Measurements from ENCODE around the gene SOX9.
"Not testable (repeated sequence)": the region's sequence is repeated elsewhere in the genome, so short reads cannot be mapped to it uniquely, and the experiment has no call there.

SOX9 gene

GRCh38 chr17:72142097-72142496, 21.3 kb downstream of the SOX9 start:
- H3K9ac ChIP-seq (ENCODE audit: low read depth in 1 of 2, low read length in 2 of 2); H3K27me3 ChIP-seq (ENCODE audit: control insufficient read depth in 1 of 2, insufficient read depth in 2 of 2, low read length in 2 of 2); H3K27ac ChIP-seq (ENCODE audit: low read depth, low read length); H3K9me3 ChIP-seq (ENCODE audit: control insufficient read depth in 1 of 2, low read length in 2 of 2); H3K4me1 ChIP-seq (ENCODE audit: control insufficient read depth in 1 of 2, insufficient read depth in 2 of 2, low read length in 2 of 2); H3K4me3 ChIP-seq (ENCODE audit: low read depth in 1 of 2, low read length in 2 of 2); H3K36me3 ChIP-seq (ENCODE audit: control insufficient read depth in 1 of 2, insufficient read depth in 2 of 2, low read length in 2 of 2): not testable (repeated sequence)

- Histone ChIP-seq H3K4me1 (ENCODE audit: control insufficient read depth in 1 of 2, insufficient read depth in 2 of 2, low read length in 2 of 2) (peaks cover 3 to 7% of the 10 kb centered on the region in 2 donors), H3K9me3 (ENCODE audit: control insufficient read depth in 1 of 2, low read length in 2 of 2) (no peaks in the 10 kb centered on the region), H3K4me3 (ENCODE audit: low read depth in 1 of 2, low read length in 2 of 2) (no peak overlapping the region), H3K27me3 (ENCODE audit: control insufficient read depth in 1 of 2, insufficient read depth in 2 of 2, low read length in 2 of 2) (no peaks in the 10 kb centered on the region), H3K27ac (ENCODE audit: low read depth, low read length) (no peak overlapping the region), H3K9ac (ENCODE audit: low read depth in 1 of 2, low read length in 2 of 2) (no peak overlapping the region), H3K36me3 (ENCODE audit: control insufficient read depth in 1 of 2, insufficient read depth in 2 of 2, low read length in 2 of 2) (no peaks in the 10 kb centered on the region)
Measured at GRCh38 chr17:72142614-72143013, 21.8 kb downstream of the SOX9 start.

GRCh38 chr17:72143245-72143644, 22.4 kb downstream of the SOX9 start:
- Histone ChIP-seq H3K36me3 (ENCODE audit: control insufficient read depth in 1 of 2, insufficient read depth in 2 of 2, low read length in 2 of 2) (no peaks in the 10 kb centered on the region), H3K27ac (ENCODE audit: low read depth, low read length) (no peak overlapping the region), H3K9ac (ENCODE audit: low read depth in 1 of 2, low read length in 2 of 2) (no peak overlapping the region), H3K9me3 (ENCODE audit: control insufficient read depth in 1 of 2, low read length in 2 of 2) (no peaks in the 10 kb centered on the region), H3K4me3 (ENCODE audit: low read depth in 1 of 2, low read length in 2 of 2) (no peak overlapping the region), H3K27me3 (ENCODE audit: control insufficient read depth in 1 of 2, insufficient read depth in 2 of 2, low read length in 2 of 2) (no peaks in the 10 kb centered on the region), H3K4me1 (ENCODE audit: control insufficient read depth in 1 of 2, insufficient read depth in 2 of 2, low read length in 2 of 2) (peaks cover 3 to 7% of the 10 kb centered on the region in 2 donors)

DNA sequence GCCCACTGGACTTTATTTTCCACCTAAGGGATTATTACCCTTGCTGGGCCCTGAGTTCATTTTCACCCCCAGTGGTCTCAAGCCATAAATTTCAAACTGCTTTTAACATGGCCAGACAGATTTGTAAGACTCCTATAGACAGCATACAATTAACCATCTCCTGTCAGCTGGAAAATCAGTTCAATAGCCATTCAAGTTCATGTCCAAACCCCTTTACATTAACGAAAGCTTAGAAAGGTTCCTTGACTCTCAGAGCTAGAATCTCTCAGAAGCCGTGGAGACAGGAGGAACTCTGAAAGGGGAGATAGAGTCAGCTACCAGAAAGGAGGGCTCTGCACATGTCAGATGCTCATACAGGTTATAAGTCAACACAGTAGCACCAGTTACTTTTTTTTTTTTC, 23.3 kb downstream of the SOX9 start:
- H3K27me3 ChIP-seq (ENCODE audit: control insufficient read depth in 1 of 2, insufficient read depth in 2 of 2, low read length in 2 of 2): no peaks in the 10 kb centered on the region
- H3K4me1 ChIP-seq (ENCODE audit: control insufficient read depth in 1 of 2, insufficient read depth in 2 of 2, low read length in 2 of 2): peaks cover 3 to 7% of the 10 kb centered on the region in 2 donors
- H3K9ac ChIP-seq (ENCODE audit: low read depth in 1 of 2, low read length in 2 of 2): no peak overlapping the region
- H3K9me3 ChIP-seq (ENCODE audit: control insufficient read depth in 1 of 2, low read length in 2 of 2): no peaks in the 10 kb centered on the region
- no peaks in the 10 kb centered on the region for H3K36me3 ChIP-seq (ENCODE audit: control insufficient read depth in 1 of 2, insufficient read depth in 2 of 2, low read length in 2 of 2)
- no peak overlapping the region for H3K27ac ChIP-seq (ENCODE audit: low read depth, low read length)
- no peak overlapping the region for H3K4me3 ChIP-seq (ENCODE audit: low read depth in 1 of 2, low read length in 2 of 2)

- H3K4me3 ChIP-seq (ENCODE audit: low read depth in 1 of 2, low read length in 2 of 2): no peak overlapping the region
- H3K9ac ChIP-seq (ENCODE audit: low read depth in 1 of 2, low read length in 2 of 2): no peak overlapping the region
- H3K9me3 ChIP-seq (ENCODE audit: control insufficient read depth in 1 of 2, low read length in 2 of 2): no peaks in the 10 kb centered on the region
- H3K27me3 ChIP-seq (ENCODE audit: control insufficient read depth in 1 of 2, insufficient read depth in 2 of 2, low read length in 2 of 2): no peaks in the 10 kb centered on the region
- no peaks in the 10 kb centered on the region for H3K36me3 ChIP-seq (ENCODE audit: control insufficient read depth in 1 of 2, insufficient read depth in 2 of 2, low read length in 2 of 2)
- H3K4me1 ChIP-seq (ENCODE audit: control insufficient read depth in 1 of 2, insufficient read depth in 2 of 2, low read length in 2 of 2): peaks cover 3 to 7% of the 10 kb centered on the region in 2 donors
- no peak overlapping the region for H3K27ac ChIP-seq (ENCODE audit: low read depth, low read length)
Measured at GRCh38 chr17:72145562-72145961, 24.7 kb downstream of the SOX9 start.

DNA sequence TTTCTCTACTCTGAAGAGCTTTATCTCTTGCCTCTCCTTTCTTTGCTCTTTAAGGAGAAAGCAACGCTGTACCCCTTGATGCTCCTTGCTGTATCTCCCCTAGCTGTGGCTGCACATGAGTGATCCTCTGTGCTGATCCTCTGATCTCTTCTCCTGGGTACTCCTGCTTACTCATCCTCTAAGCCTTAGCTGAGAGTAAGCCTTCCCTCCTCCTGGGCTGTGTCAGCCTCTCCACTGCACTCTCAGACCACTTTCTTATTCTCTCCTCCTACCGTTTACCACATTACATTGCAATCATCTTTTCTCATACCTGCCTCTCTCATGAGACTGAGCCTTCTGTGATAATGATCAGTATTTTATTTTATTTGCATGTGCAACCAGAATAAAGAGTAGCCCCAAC, 25.1 kb downstream of the SOX9 start:
- H3K9ac ChIP-seq (ENCODE audit: low read depth in 1 of 2, low read length in 2 of 2): no peak overlapping the region
- no peak overlapping the region for H3K4me3 ChIP-seq (ENCODE audit: low read depth in 1 of 2, low read length in 2 of 2)
- H3K27ac ChIP-seq (ENCODE audit: low read depth, low read length): no peak overlapping the region
- H3K27me3 ChIP-seq (ENCODE audit: control insufficient read depth in 1 of 2, insufficient read depth in 2 of 2, low read length in 2 of 2): no peaks in the 10 kb centered on the region
- peaks cover 3 to 7% of the 10 kb centered on the region in 2 donors for H3K4me1 ChIP-seq (ENCODE audit: control insufficient read depth in 1 of 2, insufficient read depth in 2 of 2, low read length in 2 of 2)
- no peaks in the 10 kb centered on the region for H3K36me3 ChIP-seq (ENCODE audit: control insufficient read depth in 1 of 2, insufficient read depth in 2 of 2, low read length in 2 of 2)
- no peaks in the 10 kb centered on the region for H3K9me3 ChIP-seq (ENCODE audit: control insufficient read depth in 1 of 2, low read length in 2 of 2)

GRCh38 chr17:72146371-72146770, 25.6 kb downstream of the SOX9 start:
- H3K27ac ChIP-seq (ENCODE audit: low read depth, low read length): no peak overlapping the region
- H3K27me3 ChIP-seq (ENCODE audit: control insufficient read depth in 1 of 2, insufficient read depth in 2 of 2, low read length in 2 of 2): no peaks in the 10 kb centered on the region
- H3K9me3 ChIP-seq (ENCODE audit: control insufficient read depth in 1 of 2, low read length in 2 of 2): no peaks in the 10 kb centered on the region
- no peaks in the 10 kb centered on the region for H3K36me3 ChIP-seq (ENCODE audit: control insufficient read depth in 1 of 2, insufficient read depth in 2 of 2, low read length in 2 of 2)
- H3K4me1 ChIP-seq (ENCODE audit: control insufficient read depth in 1 of 2, insufficient read depth in 2 of 2, low read length in 2 of 2): peaks cover 3 to 7% of the 10 kb centered on the region in 2 donors
- H3K4me3 ChIP-seq (ENCODE audit: low read depth in 1 of 2, low read length in 2 of 2): no peak overlapping the region
- no peak overlapping the region for H3K9ac ChIP-seq (ENCODE audit: low read depth in 1 of 2, low read length in 2 of 2)

GRCh38 chr17:72150632-72151460, 30.0 kb downstream of the SOX9 start:
- H3K27me3 ChIP-seq (ENCODE audit: control insufficient read depth in 1 of 2, insufficient read depth in 2 of 2, low read length in 2 of 2): no peaks in the 10 kb centered on the region
- no peak overlapping the region for H3K4me3 ChIP-seq (ENCODE audit: low read depth in 1 of 2, low read length in 2 of 2)
- H3K27ac ChIP-seq (ENCODE audit: low read depth, low read length): no peak overlapping the region
- no peaks in the 10 kb centered on the region for H3K9me3 ChIP-seq (ENCODE audit: control insufficient read depth in 1 of 2, low read length in 2 of 2)
- no peaks in the 10 kb centered on the region for H3K4me1 ChIP-seq (ENCODE audit: control insufficient read depth in 1 of 2, insufficient read depth in 2 of 2, low read length in 2 of 2)
- no peak overlapping the region for H3K9ac ChIP-seq (ENCODE audit: low read depth in 1 of 2, low read length in 2 of 2)
- H3K36me3 ChIP-seq (ENCODE audit: control insufficient read depth in 1 of 2, insufficient read depth in 2 of 2, low read length in 2 of 2): no peaks in the 10 kb centered on the region

GRCh38 chr17:72151565-72152386, 31.0 kb downstream of the SOX9 start:
- Histone ChIP-seq H3K27ac (ENCODE audit: low read depth, low read length) (no peak overlapping the region), H3K27me3 (ENCODE audit: control insufficient read depth in 1 of 2, insufficient read depth in 2 of 2, low read length in 2 of 2) (no peaks in the 10 kb centered on the region), H3K9me3 (ENCODE audit: control insufficient read depth in 1 of 2, low read length in 2 of 2) (no peaks in the 10 kb centered on the region), H3K9ac (ENCODE audit: low read depth in 1 of 2, low read length in 2 of 2) (no peak overlapping the region), H3K36me3 (ENCODE audit: control insufficient read depth in 1 of 2, insufficient read depth in 2 of 2, low read length in 2 of 2) (no peaks in the 10 kb centered on the region), H3K4me1 (ENCODE audit: control insufficient read depth in 1 of 2, insufficient read depth in 2 of 2, low read length in 2 of 2) (no peaks in the 10 kb centered on the region), H3K4me3 (ENCODE audit: low read depth in 1 of 2, low read length in 2 of 2) (no peak overlapping the region)

DNA sequence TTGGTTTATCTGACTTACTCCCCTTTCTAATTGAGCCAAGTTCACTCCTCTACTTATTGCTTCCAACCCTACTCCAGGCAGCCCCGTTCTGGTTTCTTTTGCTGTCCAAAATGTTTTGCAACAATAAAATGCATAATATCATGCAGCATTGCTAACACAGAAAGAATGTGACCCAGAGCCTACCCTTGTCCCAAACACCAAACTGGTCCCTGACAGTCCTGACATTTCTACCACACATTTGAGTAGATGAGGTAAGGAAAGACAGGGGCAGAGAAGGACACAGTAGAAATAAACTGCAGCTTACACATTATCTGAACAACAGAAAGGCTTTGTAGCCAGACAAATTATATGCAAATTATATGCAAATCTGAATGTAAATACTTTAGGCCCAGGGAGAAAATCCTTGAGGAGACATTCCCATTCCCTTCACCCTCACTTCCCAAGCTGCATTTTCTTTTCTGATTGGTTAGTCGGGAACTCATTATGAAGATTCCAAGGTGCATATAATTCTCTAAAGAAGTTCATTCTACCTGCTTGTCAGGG, 31.6 kb downstream of the SOX9 start:
- H3K4me3 ChIP-seq (ENCODE audit: low read depth in 1 of 2, low read length in 2 of 2): no peak overlapping the region
- H3K9me3 ChIP-seq (ENCODE audit: control insufficient read depth in 1 of 2, low read length in 2 of 2): no peaks in the 10 kb centered on the region
- H3K27me3 ChIP-seq (ENCODE audit: control insufficient read depth in 1 of 2, insufficient read depth in 2 of 2, low read length in 2 of 2): no peaks in the 10 kb centered on the region
- H3K9ac ChIP-seq (ENCODE audit: low read depth in 1 of 2, low read length in 2 of 2): no peak overlapping the region
- H3K36me3 ChIP-seq (ENCODE audit: control insufficient read depth in 1 of 2, insufficient read depth in 2 of 2, low read length in 2 of 2): no peaks in the 10 kb centered on the region
- H3K27ac ChIP-seq (ENCODE audit: low read depth, low read length): no peak overlapping the region
- H3K4me1 ChIP-seq (ENCODE audit: control insufficient read depth in 1 of 2, insufficient read depth in 2 of 2, low read length in 2 of 2): no peaks in the 10 kb centered on the region

Measured in duodenal mucosa (tissue), 2 donors.